ENCODE data around the gene CACNA1C.

CACNA1C gene

DNA sequence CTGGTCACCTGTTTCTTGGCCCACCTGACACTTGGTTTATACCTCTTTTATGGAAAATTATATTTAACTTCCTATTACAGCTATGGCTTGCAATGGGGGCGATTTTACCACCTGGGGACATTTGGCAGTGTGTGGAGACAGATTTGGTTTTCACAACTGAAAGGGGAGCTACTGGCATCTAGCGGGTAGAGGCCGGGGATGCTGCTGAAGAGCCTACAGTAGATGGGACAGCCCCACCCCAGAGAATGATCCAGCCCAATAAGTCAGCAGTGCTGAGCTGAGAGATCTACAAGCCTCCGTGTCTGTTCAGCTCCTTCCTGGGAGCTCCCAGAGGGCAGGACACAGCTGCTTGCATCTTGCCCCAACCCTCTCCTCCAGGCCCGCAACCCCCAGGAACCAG, 302.8 kb downstream of the CACNA1C start:
- TF ChIP-seq, protein P1, sequence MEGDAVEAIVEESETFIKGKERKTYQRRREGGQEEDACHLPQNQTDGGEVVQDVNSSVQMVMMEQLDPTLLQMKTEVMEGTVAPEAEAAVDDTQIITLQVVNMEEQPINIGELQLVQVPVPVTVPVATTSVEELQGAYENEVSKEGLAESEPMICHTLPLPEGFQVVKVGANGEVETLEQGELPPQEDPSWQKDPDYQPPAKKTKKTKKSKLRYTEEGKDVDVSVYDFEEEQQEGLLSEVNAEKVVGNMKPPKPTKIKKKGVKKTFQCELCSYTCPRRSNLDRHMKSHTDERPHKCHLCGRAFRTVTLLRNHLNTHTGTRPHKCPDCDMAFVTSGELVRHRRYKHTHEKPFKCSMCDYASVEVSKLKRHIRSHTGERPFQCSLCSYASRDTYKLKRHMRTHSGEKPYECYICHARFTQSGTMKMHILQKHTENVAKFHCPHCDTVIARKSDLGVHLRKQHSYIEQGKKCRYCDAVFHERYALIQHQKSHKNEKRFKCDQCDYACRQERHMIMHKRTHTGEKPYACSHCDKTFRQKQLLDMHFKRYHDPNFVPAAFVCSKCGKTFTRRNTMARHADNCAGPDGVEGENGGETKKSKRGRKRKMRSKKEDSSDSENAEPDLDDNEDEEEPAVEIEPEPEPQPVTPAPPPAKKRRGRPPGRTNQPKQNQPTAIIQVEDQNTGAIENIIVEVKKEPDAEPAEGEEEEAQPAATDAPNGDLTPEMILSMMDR (IDR thresholded peaks at IDR 0.05; ENCODE audit: borderline replicate concordance, control extremely low read depth, extremely low read depth, insufficient read depth, missing control alignments): no peak
- DNase-seq (ENCODE audit: low spot score): no peak
- in situ Hi-C loops (cut with MboI; ENCODE audit: low sequenced_read_pairs, unreplicated experiment): no loop called here

DNA sequence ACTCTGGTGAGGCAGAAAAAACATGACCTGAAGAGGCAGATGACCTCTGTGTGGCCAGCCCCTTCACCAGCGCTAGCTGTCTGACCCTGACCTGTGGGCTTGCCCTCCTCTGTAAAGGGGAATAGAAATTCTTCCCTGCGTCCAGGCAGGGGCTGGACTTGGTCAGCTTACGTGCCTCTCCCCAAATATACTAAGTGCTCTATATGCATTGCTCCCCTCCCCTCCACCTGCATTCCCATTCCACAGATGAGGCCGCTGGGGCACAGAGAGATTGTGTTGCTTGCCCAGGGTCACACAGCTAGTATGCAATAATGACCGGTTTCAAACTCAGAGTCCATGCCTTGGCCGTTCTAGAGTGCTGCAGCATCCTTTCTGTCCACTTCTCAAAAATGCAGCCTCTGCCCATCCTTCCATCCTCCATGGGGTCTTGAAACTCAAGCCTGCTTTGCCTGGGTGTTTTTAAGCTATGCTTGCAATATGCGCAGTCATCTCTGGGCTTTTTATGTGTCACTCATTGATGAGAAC, 303.9 kb downstream of the CACNA1C start:
- TF ChIP-seq, protein P1 (IDR thresholded peaks at IDR 0.05; ENCODE audit: borderline replicate concordance, control extremely low read depth, extremely low read depth, insufficient read depth, missing control alignments): no peak
- in situ Hi-C loops (cut with MboI; ENCODE audit: low sequenced_read_pairs, unreplicated experiment): no loop called here
- DNase-seq (ENCODE audit: low spot score): no peak

DNA sequence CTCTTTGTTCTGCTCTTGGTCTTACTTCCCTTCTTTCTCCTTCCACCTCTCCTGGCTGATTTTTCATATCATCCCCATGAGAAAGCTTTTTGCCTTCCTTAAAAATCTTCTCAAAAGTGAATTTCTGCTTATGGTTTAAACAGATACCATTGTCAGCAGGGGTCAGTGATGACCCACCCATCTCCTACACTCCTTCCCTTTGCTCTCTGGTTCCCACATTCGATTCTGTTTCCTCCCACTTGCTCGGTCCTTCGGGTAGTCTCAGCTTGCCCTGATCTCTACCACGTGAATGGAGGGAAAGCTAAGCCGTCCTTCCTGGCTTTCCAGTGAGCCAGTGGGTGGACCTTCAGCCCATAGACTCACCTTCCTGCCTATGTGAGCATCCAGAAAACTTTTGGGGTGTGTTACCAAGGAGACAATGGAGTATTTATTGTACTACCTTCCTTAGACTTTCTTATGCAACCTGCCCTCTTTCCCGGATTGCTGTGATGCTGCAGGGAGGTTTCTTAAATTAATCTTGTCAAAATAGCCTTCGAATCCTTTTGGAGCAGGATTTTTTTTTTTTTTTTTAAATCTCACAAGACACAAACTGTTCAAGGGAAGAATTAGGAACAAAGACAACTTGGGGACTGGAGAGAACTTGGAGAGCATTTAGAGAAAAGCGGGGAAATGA, 306.3 kb downstream of the CACNA1C start:
- TF ChIP-seq, protein P1 (IDR thresholded peaks at IDR 0.05; ENCODE audit: borderline replicate concordance, control extremely low read depth, extremely low read depth, insufficient read depth, missing control alignments): no peak
- DNase-seq (ENCODE audit: low spot score): no peak
- in situ Hi-C loops (cut with MboI; ENCODE audit: low sequenced_read_pairs, unreplicated experiment): no loop called here

GRCh38 chr12:2359725-2360629, 307.2 kb downstream of the CACNA1C start:
- in situ Hi-C loops (cut with MboI; ENCODE audit: low sequenced_read_pairs, unreplicated experiment): no loop called here
- DNase-seq (ENCODE audit: low spot score): no peak
- TF ChIP-seq, protein P1 (IDR thresholded peaks at IDR 0.05; ENCODE audit: borderline replicate concordance, control extremely low read depth, extremely low read depth, insufficient read depth, missing control alignments): no peak

GRCh38 chr12:2360630-2361170, 307.9 kb downstream of the CACNA1C start:
- in situ Hi-C loops (cut with MboI; ENCODE audit: low sequenced_read_pairs, unreplicated experiment): no loop called here
- TF ChIP-seq, protein P1 (IDR thresholded peaks at IDR 0.05; ENCODE audit: borderline replicate concordance, control extremely low read depth, extremely low read depth, insufficient read depth, missing control alignments): no peak
- no peak for DNase-seq (ENCODE audit: low spot score)

- no peak for DNase-seq (ENCODE audit: low spot score)
- TF ChIP-seq, protein P1 (IDR thresholded peaks at IDR 0.05; ENCODE audit: borderline replicate concordance, control extremely low read depth, extremely low read depth, insufficient read depth, missing control alignments): no peak
- in situ Hi-C loops (cut with MboI; ENCODE audit: low sequenced_read_pairs, unreplicated experiment): no loop called here
These were observed 311.2 kb downstream of the CACNA1C start for GRCh38 chr12:2363836-2364609.
